Heart left ventricle (tissue), 16 donors: Measurements from ENCODE around the gene STON2. TPM values are rescaled to one million over a fixed set of nuclear protein-coding genes. Genes with fewer than 3 reads are reported as not detected.

Experiments used
- ATAC-seq, 4 donors: fragments of 200-7000 bp; cut with Tn5 transposase; one replicate each; pipeline ENCODE4 v1.9.1; 2020 to 2022; ENCODE audit warnings: moderate library complexity in 4 of 4, mild to moderate bottlenecking in 3 of 4, moderate number of reproducible peaks in 1 of 4
- DNase-seq, 5 donors: peaks; one replicate each; pipeline ENCODE4 v3.0.0-alpha.2; 2020
- H3K27ac ChIP-seq, 12 donors: fragments of 200-600 bp; sonication (generic) in 4 of 12; one replicate each; pipeline versions ENCODE4 v1.5.0 to v1.8.0; 2016 to 2022; ENCODE audit warnings: mild to moderate bottlenecking in 2 of 12
- H3K27me3 ChIP-seq, 9 donors: fragments of 200-600 bp; sonication (generic) in 2 of 9; one replicate each; pipeline versions ENCODE4 v1.5.1 to v1.8.0; 2016 to 2022; ENCODE audit warnings: mild to moderate bottlenecking in 3 of 9
- H3K36me3 ChIP-seq, 9 donors: fragments of 200-600 bp; sonication (generic) in 2 of 9; one replicate each; pipeline versions ENCODE4 v1.5.0 to v1.8.0; 2018 to 2022; ENCODE audit warnings: mild to moderate bottlenecking in 2 of 9
- H3K4me1 ChIP-seq, 12 donors: fragments of 200-600 bp; sonication (generic) in 4 of 12; one replicate each; pipeline versions ENCODE4 v1.5.0 to v1.8.0; 2016 to 2022; ENCODE audit warnings: mild to moderate bottlenecking in 3 of 12
- H3K4me3 ChIP-seq, 12 donors: fragments of 200-600 bp; sonication (generic) in 4 of 12; one replicate each; pipeline versions ENCODE4 v1.5.0 to v1.8.0; 2017 to 2022; ENCODE audit warnings: mild to moderate bottlenecking in 9 of 12, moderate library complexity in 4 of 12
- H3K9me3 ChIP-seq, 12 donors: fragments of 200-600 bp; sonication (generic) in 4 of 12; one replicate each; pipeline versions ENCODE4 v1.5.0 to v1.8.0; 2016 to 2022; ENCODE audit warnings: mild to moderate bottlenecking in 1 of 12
- CTCF ChIP-seq, 12 donors: fragments of 200-600 bp; sonication (generic) in 4 of 12; IDR thresholded peaks; one replicate each; pipeline versions ENCODE4 v1.5.0 to v1.8.0; 2018 to 2022; ENCODE audit warnings: antibody characterized with exemption in 12 of 12, mild to moderate bottlenecking in 5 of 12
- POLR2A ChIP-seq, 2 donors: fragments of 450-650 bp; IDR thresholded peaks; one replicate each; pipeline ENCODE4 v1.6.1; 2017; ENCODE audit warnings: antibody characterized with exemption in 2 of 2, mild to moderate bottlenecking in 2 of 2, moderate library complexity in 2 of 2
- WGBS, 4 donors: extraction: QIAGEN DNeasy Blood & Tissue Kit in 2 of 4; methylation state at CpG; one replicate each; pipeline versions ENCODE4 v1.1.5 to v1.1.7; 2013 to 2018; 5-methylcytosine and 5-hydroxymethylcytosine counted together
- intact Hi-C, 10 donors: fragments of 100-400 bp; cut with DNase I; formaldehyde crosslinking; loops; one replicate each; pipeline versions ENCODE4 v1.11.1 to v1.14.2; 2022
- polyA plus RNA-seq, 2 donors: library from polyadenylated mRNA; stranded (reverse); fragments of 200-250 nt; gene quantifications; one replicate each; pipeline ENCODE4 v1.2.3, GENCODE V29; 2013
- total RNA-seq, 9 donors: library from RNA; depleted of rRNA in 2 of 9; stranded (reverse); fragments of >200 nt in 2 of 9; fragmentation: NEBNext Ultra II Directional in 3 of 9; extraction: Animal tissue kit (Norgen Biotek cat#: 25700) in 3 of 9; gene quantifications; one replicate each; pipeline versions ENCODE4 v1.1.0 to v1.2.4, GENCODE V29; 2016 to 2023
- donor health status: ischemic (EF 13 %, LVEDD 7.1; RV severe dilation, severe dysfunction).
- donor health status: healthy with polysubstance abuse.
- donor health status: DM: no; HTN: yes; CAD: no.
- donor health status: DM: no; HTN: no; CAD: no.
- donor health status: ischemic (EF 25% LVEDD 6.9; RV normal size, moderate dysfunction).
- donor health status: ischemic (EF 25% LVEDD 5.7; RV mildly dilated, moderate dysfunction).
- donor health status: healthy.
- donor health status: DM: yes; HTN: yes; CAD: no.
- donor health status: ischemic (EF 35%, LVEDD 5.7; RV mildly dilated, moderate dysfunction).
- donor health status: nonischemic (EF 11% LVEDD 7.7; RV severe dilation, severe dysfunction).
- donor health status: DM: yes; HTN: yes; CAD: no.
- donor health status: PGD.
- donor health status: ischemic (EF 29% LVEDD 5.4; RV normal size, mild dysfunction).
- donor health status: nonischemic (EF 23%, LVEDD 6.1; RV moderate dilation, normal function).

The STON2 gene
- total and polyA plus RNA-seq, 11 donors, result 0.28 to 27.5 (median 7.0) TPM

DNA sequence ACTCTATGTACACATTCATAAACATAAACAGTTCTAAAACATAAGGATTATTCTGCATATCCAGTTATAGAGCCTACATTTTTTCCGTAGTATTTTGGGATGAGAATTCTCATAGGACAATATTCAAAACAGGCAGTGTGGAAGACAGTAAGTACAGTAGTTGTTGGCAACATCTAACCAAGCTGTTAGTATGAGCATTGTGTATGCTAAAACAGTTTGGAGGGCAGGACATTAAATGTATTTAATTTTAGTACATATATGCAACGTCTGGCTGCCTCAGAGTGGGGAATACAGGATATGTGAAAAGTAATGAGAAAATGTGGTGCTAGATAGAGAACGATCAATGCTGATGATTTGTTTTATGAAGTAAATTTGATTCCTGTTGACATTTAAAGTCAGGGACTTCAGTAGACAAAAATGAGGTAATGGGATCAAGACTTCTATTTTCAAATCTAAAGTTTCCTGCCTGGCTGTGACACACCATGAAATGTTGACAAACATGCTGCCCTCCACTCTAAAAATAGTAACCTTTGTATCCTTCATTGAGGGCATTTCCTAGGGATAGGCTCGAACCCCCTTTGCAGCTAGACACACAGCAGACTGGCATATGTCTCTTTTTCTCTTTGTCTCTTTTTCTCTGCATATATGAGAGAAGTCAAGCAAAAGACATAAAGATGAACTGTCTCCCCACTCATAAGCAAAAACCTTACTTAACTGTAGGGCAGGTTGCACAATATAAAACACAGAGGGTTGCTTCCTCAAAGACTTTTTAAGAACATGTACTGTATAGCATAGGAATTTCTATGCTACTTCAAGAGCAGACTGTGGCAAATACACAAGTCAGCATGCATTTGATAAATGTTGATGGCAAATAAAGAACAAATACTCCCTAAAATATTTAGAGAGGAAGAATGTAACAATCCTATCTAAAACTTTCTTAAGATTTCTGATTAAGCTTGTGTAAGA lies 103.9 kb downstream of the STON2 start:
- no peak overlapping the region for H3K4me3 ChIP-seq
- H3K36me3 ChIP-seq, result no peaks in the 10 kb centered on the region
- H3K9me3 ChIP-seq, result no peaks in the 10 kb centered on the region
- no peaks in the 10 kb centered on the region for H3K27me3 ChIP-seq
- no peak overlapping the region for H3K27ac ChIP-seq
- DNase-seq, result no peak
- intact Hi-C loops, result no loop called here
- peaks cover 0 to 13% (median 0%) of the 10 kb centered on the region in 12 donors for H3K4me1 ChIP-seq
- TF ChIP-seq POLR2A (IDR thresholded peaks at IDR 0.05) (no peak), CTCF (IDR thresholded peaks at IDR 0.05) (no peak)
- WGBS, 4 donors, result 46 to 57% (median 51%) methylated on average over 4 of the region's 4 CpGs
- peak in 1 of 4 donors; percentile 44 for ATAC-seq

DNA sequence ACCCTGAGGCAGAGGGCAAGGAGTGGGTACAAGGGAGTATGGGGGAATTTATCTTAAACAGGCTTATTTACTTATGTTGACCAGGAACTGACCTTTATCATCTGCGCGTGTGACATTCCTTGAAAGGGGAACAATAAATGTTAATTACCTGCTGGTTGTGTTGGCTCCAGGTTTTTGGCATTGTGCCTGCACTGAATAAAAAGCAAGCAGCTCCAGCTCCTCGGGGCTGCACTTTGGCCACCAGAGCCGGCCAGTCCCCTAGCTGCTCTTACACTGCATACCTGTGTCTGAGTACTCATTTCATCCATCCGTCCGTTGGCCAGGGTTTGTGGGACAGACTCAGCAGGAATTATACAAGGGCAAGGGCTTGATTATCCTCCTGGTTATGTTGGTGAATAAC lies 110.6 kb downstream of the STON2 start:
- TF ChIP-seq CTCF (IDR thresholded peaks at IDR 0.05) (no peak), POLR2A (IDR thresholded peaks at IDR 0.05) (no peak)
- DNase-seq (no peak), ATAC-seq (no peak)
- intact Hi-C loops, result no loop called here
- WGBS, 4 donors, result 81 to 84% (median 82%) methylated on average over 6 of the region's 6 CpGs
- H3K36me3 ChIP-seq, result no peaks in the 10 kb centered on the region
- H3K4me3 ChIP-seq, result no peak overlapping the region
- peaks cover 0 to 11% (median 0%) of the 10 kb centered on the region in 12 donors for H3K4me1 ChIP-seq
- H3K27ac ChIP-seq, result no peak overlapping the region
- no peaks in the 10 kb centered on the region for H3K27me3 ChIP-seq
- H3K9me3 ChIP-seq, result no peaks in the 10 kb centered on the region

- TF ChIP-seq CTCF (IDR thresholded peaks at IDR 0.05) (no peak), POLR2A (IDR thresholded peaks at IDR 0.05) (no peak)
- no peak for ATAC-seq
- intact Hi-C loops, result no loop called here
Observed at GRCh38 chr14:81286574-81287370, 113.4 kb downstream of the STON2 start.

GRCh38 chr14:81285245-81285644 lies 114.9 kb downstream of the STON2 start:
- DNase-seq (no peak), ATAC-seq (no peak)
- TF ChIP-seq CTCF (IDR thresholded peaks at IDR 0.05) (no peak), POLR2A (IDR thresholded peaks at IDR 0.05) (no peak)
- H3K4me1 ChIP-seq, result peaks cover 0 to 11% (median 0%) of the 10 kb centered on the region in 12 donors
- intact Hi-C loops, result no loop called here
- no peaks in the 10 kb centered on the region for H3K27me3 ChIP-seq
- no peak overlapping the region for H3K27ac ChIP-seq
- no peaks in the 10 kb centered on the region for H3K9me3 ChIP-seq
- no peak overlapping the region for H3K4me3 ChIP-seq
- WGBS, 4 donors, result 90 to 93% (median 92%) methylated on average over 2 of the region's 2 CpGs
- no peaks in the 10 kb centered on the region for H3K36me3 ChIP-seq

More at GRCh38 chr14:81286574-81287370, 113.4 kb downstream of the STON2 start:
- Histone ChIP-seq H3K4me1 (peaks cover 0 to 11% (median 0%) of the 10 kb centered on the region in 12 donors), H3K27ac (no peak overlapping the region), H3K4me3 (no peak overlapping the region), H3K36me3 (no peaks in the 10 kb centered on the region), H3K9me3 (no peaks in the 10 kb centered on the region), H3K27me3 (no peaks in the 10 kb centered on the region)
- no peak for DNase-seq
- 72 to 81% (median 75%) methylated on average over 8 of the region's 8 CpGs for WGBS, 4 donors
